CD4-positive, alpha-beta T cell treated with Interferon alpha-2 for 1 hour (primary cell): Measurements from ENCODE around the gene SLC4A2.

Source experiments
- DNase-seq, 2 donors: peaks; one replicate each; pipeline ENCODE4 v3.0.0-alpha.2; 2020 to 2022

The SLC4A2 gene

DNA sequence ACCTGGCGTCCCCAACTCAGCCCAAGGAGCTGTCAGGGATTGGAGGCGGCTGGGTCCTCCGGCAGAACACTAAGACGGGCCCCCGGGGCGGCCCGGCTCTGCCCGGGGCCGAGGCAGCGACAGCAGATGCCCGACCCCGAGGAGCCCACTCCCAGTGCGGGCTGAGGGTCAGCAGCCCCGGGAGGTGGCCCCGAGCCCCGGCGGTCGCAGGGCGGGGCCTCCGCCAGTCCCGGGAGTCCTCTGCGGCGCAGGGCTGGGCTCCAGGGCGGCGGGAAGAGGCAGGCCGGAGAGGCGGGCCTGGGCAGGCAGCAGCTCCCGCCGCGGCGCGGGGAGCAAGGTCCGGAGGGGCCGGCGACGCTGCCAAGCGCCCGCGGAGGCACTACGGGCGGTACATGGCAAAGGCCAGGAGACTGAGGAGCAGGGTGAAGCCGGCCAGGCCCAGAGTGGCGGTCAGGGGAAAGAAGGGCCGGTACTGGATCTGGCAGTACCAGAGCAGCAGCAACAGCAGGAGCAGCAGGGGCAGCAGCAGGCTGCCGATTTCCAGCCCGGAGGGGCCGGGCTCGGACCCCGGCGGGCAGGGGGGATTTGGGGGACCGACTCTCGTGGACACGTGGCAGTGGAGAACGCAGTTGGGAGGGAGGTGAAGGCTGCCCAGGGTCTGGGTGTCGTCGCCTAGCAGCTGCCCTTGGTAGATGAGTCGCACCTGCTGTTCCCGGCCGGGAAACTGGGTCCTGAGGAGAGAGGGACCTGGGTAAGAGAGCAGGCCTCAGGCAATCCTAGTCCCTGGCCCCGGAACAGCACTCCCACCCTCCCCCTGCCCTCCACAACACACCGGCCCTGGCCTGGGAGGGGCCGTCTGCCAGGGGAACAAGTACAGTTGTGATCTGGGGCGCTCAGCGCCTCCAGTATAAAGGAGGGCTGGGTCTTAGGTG is 22.0 kb downstream of the SLC4A2 start:
- no peak for DNase-seq

DNA sequence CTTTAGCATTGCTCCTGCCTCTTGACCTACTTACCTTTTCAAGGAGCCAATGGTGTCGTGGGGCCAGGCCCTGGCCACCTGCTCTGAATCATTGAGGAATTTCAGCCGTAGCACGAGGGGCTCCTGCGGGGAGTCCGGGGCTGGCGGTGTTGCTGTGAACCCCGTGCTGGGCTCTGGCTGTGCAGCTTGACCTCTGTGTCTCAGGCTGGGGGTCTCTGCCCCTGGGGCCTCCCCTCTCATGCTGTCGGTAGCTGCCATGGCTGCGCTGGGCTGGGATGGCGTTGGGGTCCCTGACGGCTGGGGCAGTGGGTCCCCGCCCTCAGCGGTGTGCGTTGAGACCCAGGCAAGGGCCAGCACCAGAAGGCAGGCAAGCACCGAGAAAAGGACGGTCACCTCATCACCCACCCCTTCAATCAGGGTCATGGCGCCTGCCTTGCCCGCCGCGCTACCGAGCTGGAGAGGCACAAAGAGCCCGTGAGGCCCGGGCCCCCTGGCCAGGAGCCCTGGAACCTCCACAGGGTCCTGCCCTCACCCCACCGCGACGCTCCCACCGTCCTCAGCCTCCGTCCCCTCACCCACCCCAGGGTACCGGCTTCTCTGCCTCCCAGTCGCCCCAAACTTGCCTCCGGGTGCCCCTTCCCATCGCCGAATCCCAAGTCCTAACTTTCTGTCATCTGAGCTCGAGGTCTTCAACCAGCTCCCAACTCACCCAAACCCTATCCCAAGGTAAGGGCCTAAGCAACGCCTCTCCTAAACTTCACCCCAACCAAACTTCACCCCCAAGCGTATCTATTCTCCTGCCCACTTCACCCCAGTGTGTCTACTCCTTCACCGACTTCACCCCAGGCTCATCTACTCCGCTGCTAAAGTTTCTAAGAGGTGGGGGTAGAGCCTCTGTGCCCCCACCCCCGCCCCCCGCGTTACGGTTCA is 23.0 kb downstream of the SLC4A2 start:
- DNase-seq: no peak

DNA sequence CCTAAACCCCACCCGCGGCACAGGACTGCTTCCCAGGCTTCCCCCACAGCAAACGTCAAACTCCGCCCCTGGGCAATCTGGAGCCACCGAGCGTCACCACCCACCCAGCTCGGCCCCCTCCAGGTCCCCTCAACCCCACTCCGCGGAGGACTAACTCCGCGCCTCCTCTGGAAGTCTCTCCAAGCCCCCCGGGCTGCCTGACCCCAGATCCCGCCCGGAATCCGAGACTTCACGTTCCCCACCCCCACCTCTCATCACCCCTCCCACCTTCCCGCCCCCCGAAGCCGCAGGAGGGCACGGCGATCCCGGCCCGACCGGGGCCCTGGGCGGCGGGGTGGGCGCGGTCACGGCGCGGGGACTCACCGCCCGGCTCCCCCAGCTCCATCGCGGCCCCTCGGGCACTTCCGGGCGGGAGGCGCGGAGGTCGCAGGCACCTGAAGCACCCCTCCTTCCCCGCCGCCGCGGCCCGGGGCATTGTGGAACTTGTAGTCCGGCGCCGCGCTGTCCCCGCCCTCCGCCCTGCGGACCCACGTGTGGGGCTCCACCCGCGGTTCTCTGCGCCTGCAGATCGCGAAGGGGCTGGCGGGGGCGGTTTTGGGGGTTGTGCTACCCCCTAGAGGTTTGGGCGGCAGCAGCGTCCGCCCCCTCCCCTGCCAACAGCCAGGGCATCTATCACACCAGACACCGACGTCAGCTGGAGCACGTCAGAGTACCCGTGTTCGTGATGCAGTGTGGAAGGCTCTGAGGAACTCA is 23.9 kb downstream of the SLC4A2 start, which contains the start of gene TMUB1:
Gene TMUB1, minus strand, starts transcription at position 423 of the 753 bp plus-strand sequence. CDS start 930 bp downstream, outside the sequence.
- DNase-seq: peak; percentile 86 to 91

DNA sequence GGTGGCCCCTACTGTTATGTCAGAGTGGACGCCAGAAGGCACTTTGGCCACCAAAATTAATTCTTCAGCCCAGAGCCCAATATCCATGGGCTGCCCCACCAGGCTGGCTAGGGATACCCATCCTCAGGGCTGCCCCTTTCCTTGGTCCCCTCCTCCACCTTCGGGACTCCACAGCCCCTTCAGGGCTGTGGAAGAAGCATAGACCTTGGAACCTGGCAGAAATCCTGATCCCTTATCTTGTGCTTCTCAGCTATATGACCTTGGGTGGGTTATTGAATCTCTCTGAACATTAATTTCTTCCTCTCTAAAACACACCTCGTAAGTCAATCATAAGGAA is 24.4 kb downstream of the SLC4A2 start:
- no peak for DNase-seq

DNA sequence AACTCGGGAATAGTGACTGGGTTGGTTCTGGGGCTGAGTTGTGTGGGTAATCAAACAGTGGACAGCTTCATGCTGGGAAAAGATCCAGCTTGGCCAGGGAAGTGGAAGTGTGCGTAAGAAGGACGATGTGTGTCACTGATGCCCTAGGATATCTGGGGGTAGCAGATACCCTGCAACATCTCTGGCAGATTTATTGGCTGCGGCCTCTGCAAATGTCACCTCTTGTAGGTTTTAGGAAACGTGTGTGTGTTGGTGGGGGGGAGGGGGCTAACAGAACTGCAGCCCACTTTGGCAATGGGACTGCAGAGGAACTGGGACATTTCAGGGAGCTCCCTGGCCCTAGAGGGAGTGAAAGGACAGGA is 25.9 kb downstream of the SLC4A2 start:
- no peak for DNase-seq

DNA sequence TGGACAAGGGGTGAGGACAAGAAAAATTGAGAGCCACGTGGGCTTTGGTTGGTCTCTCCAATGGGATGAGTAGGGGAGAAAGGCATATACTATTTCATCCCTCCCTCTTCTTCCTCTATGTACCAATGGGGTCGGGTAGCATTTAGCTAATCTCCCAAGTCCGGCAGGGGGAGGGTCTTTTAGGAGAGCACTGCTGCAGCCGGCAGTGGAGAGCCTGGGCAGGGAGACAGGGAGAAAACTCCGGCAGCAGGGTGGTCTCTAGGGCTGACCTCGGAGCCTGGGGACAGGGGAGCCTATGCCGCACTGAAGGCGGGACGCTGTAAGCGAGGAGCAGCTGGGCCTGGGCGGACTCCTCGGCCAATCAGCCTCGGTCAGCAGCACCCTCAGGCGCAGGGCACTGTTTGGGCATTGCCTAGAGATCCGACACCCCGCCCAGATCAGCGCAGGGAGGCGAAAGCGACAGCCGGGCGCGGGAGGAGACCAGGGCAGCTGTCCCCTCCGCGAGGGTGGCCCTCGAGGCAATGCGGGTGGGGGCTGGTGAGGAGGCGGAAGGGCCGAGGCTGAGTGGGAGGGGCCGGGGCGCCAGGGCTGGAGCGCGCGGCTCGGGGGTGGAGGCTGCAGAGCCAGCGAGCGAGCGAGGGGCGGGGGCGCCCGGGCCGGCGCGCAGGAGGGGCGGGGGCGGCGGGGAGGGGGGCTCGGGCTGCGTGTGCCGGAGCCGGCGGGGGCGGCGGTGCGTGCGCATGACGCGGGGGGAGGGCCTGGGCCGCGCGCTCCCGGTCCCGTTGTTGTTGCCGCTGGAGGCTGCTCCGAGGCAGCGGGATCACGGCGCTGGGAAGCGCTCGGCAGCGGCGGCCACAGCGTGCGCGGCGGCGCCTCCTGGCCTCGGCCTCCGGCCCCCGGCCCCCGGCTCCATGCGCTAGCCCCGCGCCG is 26.6 kb downstream of the SLC4A2 start, which contains the start of gene AGAP3:
Gene AGAP3, plus strand, starts transcription at position 785 of the 930 bp plus-strand sequence. CDS start 267 bp downstream, outside the sequence.
- peak; percentile 48 to 63 for DNase-seq

DNA sequence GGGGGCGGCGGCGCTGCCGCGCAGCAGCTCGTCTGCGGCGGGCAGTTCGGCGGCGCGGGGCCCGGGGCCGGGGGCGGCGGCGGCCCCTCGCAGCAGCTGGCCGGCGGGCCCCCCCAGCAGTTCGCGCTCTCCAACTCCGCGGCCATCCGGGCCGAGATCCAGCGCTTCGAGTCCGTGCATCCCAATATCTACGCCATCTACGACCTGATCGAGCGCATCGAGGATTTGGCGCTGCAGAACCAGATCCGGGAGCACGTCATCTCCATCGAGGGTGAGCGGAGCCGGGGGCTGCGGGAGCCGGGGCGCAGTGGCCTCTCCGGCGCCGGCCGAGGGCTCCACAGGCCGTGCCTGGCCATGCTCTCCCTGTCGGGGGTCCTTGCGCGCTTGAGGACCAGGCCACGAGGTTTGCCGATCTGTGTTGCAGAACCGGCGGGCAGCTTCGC is 27.4 kb downstream of the SLC4A2 start:
- peak in 1 of 2 donors; percentile 28 for DNase-seq

DNA sequence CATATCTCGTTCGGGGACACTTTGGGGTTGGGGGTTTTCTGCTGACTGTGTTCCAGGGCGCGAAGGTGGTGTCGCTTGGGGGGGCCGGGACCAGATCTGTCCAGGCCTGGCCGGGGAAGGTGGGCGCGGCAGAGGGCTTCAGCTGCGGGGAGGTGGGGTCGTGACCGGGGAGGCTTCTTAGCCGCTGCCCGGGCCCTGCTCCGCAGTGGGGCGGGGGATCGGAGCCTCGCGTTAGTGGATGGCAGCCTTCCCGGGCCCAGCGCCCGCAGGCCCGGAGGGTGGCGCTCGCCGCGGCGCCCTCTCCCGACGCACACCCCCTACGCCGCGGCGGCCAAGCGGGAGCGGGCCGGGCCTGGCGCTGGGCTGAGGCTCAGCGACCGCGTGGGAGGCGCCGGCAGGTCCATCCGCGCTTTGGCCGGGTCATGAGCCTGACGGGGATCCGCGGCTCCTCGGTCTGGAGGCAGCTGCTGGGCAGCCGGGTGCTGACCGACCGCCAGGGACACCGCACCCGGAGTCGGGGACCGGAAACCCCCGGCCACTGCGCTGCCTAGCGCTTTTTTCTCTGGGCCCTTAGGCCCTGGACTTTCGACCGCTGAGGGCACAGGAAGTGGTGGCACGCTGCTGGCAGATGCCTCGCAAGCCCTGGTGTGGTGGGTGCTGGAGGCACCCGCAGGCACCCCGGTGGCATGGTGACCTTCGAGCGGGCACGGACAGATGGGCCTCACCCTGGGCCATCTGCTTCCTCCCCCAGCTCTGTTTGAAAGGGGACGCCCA is 28.0 kb downstream of the SLC4A2 start:
- peak in 1 of 2 donors; percentile 34 for DNase-seq

DNA sequence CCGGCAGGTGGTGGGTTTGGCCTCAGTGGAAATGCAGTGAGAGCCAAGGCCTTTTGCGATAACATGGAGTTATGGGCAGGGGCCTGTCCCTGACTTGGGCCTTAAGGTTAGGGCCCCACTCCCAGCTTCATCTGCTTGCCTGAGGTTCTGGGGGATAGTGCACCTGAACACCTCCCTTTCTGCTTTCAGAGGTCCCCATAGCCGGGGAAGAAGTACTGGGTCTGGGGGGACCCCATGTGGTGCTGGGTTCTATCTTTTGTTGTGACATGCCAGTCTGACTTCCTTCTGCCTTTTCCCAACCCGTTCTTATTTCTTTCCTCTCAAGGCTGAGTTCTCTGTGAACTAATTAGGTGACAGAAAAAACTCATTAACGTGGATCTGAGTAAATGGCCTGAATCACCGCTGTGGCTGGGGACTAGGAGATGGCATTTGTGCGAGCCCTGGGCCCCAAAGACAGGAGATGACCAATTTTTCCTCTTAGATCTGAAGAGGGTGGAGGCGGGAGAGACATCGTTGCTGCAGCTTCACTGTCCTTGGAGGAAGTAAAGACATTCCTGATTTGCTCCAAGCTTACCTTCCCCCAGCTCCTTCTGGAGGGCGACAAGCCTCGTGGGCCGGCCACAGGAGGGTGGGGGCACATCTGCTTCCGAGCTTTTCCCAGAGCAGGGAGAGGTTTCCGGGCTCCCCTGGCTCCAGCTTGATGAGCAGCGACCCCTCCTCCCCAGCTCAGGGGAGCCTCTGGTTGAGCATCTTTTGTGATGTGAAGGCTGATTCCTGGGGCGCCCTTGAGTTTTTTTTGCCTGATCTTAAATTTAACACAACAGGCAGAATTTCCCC is 28.8 kb downstream of the SLC4A2 start:
- DNase-seq: no peak

DNA sequence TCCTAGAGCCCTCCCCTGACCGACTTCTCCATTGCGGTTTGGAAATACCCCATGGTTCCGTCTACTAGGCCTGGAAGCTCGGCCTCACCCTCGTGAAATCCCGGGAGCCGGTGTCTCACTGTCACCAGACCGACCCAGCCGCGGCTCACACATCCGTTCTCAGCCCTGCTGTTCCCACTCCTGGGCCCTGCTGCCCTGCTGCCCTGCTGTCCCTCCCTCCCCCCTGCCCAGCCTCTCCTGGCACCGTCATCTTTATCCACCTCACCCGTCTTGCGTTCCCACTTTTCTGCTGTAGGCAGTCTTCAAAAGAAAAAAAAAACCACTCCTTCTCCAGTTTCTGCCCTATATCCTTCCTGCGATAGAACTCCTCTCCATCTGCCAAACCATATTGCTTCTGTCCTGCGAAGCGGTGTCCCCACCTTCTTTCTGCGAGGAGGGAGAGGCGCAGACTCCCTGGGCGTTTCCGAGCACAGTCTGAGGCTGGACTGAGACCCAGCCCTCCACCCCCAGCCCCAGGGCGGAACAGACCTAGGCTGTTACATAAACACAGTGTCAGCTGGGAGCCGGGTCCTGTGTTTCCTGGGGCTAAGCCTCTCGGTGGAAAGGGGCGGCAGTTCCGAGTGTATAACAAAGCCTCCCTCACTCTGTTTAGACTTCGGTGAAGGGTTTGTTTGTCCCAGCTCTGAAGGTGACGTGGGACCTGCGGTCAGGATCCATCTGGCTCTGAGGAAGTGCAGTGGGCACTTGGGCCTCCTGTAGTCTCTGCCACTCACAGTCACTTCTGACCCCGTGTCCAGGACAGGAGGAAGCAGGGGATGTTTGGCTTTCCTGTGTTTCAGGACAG is 29.7 kb downstream of the SLC4A2 start:
- peak; percentile 24 to 74 for DNase-seq

DNA sequence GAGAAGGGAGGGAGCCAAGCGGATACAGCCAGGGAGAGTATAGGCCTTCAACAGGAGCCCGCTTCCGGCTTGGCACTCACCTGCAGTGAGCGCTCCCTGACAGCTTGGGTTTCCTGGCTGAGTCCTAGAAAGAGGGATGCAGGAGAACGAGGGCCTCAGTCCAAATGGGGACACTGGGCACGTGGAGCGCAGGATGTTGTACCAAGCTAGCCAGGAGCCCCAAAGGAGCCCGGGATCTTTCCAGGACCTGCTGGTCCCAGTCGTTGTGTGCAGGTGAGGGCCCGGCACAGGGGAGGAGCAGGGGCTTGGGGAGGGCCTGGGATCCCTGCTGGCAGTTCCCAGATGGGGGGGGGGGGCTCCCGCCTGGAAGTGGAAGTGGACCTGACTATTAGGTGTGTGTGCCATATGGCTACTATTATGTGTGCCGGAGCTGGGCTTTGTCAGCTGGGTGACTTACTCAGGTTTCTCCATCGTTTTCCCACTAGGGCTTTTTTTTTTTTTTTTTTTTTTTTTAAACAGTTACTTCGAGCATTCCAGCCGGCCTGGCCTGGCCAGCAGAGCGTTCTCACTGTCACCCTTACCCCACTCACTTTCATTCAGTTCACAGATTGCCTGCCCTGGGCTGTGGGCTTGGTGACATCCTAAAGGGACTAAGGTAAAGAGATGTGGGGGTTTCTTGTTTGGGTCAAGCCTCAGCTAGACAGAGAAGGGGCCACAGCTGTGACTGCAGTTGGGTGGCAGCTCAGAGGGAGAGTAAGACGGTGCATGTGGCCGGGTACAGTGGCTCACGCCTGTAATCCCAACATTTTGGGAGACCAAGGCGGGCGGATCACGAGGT is 30.7 kb downstream of the SLC4A2 start:
- no peak for DNase-seq

DNA sequence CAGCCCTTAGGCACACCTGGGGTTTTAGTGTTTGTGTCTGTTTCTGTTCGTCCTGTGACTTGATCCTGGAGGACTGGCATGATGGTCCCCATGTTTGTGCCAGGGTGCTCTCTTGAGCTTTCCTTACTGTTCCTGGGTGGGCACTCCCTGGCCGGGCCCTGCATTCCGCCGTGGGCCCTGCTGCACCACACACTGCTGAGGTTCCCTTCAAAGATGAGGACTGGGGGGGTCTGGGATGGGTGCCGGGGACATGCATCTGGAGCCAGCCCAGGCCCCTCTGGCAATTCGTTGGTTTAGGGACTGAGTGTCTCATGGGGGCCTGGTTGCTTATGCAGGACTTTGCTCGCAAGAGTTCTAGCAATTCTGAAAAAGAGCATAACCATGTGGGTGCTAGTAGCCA is 31.6 kb downstream of the SLC4A2 start:
- DNase-seq: no peak

DNA sequence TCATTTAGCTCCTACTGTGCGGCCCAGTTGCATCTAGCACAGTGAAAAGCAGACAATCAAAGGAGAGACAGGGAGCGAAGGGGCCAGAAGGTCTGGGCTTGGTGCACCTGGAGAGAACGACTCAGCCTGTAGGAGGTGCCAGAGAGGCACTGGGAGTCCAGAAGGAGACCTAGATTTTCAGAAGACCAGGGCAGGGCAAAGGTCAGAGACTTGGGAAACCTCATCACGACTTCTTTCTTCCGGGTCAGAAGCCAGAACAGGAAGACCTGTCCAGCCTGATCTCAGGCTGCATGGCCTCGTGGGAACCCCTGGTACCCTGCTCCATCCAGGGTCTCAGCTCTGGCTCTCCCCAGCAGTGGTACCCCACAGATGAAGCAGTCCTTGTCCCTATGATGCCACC is 32.0 kb downstream of the SLC4A2 start:
- no peak for DNase-seq

DNA sequence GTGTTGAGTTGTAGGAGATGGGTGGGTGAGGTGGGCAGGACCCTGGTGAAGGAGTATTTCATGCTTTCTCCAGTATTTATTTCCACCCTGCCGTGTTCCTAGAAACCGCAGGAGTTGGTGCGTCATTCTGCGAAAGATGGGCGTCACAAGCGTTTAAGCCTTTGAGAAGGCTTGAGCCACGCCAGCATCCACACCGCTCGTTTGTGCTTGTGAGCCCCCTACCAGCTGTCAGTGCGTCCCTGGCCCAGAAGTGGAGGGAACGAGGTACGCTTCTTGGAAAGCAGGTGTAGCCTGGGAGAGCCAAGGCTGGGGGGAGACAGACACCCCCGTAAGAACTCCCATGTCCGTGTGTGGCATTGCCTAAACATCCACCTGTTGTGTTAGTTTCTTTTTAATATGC is 32.6 kb downstream of the SLC4A2 start:
- no peak for DNase-seq

DNA sequence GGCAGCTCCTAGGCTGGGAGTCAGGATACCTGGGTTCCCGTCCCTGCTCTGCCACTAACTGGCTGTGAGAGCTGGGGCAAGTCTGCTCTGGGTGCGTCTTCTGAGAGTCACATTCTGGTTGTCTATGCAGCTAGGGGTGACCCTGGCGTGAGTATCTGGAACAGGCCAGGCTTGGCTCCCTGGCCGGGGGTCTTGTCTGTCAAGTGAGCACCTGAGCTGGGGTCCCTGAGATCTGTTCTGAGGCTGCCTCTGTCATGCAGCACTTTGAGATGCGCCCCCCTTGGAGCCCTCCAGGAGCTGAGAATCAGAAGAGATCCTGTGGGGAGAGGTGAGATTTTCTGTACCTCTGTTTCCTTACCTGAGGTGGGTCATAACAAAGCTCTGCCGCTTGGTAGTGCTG is 34.4 kb downstream of the SLC4A2 start:
- DNase-seq: no peak

DNA sequence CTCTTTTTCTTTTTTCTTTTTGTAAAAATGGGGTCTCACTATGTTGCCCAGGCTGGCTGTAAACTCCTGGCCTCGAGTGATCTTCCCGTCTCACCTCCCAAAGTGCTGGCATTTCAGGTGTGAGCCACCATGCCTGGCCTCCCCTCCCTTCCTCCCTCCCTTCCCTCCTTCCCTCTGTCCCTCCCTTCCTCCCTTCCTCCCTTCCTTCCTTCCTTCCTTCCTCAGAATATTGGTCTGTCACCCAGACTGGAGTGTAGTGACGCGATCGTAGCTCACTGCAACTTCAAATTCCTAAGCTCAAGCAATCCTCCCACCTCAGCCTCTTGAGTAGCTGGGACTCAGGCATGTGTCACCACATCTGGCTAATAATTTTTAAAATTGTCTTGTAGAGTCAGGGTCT is 35.3 kb downstream of the SLC4A2 start:
- no peak for DNase-seq

DNA sequence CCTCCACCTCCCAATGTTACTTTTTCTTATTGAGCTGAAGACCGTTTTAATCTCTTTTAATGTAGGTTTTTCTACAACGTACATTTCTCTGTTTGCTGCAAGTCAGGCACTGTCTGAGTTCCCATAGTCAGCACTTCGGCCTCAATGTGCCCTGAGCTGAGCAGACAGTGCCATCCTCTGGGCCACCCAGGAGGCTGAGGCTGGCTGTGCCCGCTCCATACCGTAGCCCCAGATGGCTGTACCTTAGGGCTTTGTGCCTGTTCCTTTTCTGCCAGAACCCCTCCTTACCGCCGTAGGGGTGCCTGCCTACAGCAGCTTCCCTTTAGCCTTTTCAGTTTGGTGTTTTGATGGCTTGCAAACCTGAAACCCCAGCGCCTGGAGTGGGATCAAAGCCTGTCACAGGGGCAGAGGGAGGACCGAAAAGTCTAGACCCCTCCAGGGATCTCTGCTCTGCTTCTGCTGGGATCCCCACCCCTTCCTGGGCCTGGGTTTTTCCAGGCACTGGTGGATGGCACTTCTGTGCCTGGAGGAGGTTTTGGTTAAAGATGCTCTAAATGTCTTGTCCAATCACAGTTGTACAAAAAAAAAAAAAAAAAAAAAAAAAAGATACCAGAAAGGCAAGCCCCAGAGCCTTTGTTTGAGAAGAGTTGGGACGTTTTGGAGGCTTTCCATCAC is 35.9 kb downstream of the SLC4A2 start:
- DNase-seq: no peak
